CD4-positive, alpha-beta T cell treated with Interferon alpha-2 for 1 hour (primary cell): ENCODE results near the gene TRAPPC3.
"Not testable (repeated sequence)": the region's sequence is repeated elsewhere in the genome, so short reads cannot be mapped to it uniquely, and the experiment has no call there.

ENCODE experiments used
- DNase-seq, 2 donors: peaks; one replicate each; pipeline ENCODE4 v3.0.0-alpha.2; 2020 to 2022

TRAPPC3 gene

GRCh38 chr1:36166136-36166535, 16.9 kb upstream of the TRAPPC3 start:
- no peak for DNase-seq

DNA sequence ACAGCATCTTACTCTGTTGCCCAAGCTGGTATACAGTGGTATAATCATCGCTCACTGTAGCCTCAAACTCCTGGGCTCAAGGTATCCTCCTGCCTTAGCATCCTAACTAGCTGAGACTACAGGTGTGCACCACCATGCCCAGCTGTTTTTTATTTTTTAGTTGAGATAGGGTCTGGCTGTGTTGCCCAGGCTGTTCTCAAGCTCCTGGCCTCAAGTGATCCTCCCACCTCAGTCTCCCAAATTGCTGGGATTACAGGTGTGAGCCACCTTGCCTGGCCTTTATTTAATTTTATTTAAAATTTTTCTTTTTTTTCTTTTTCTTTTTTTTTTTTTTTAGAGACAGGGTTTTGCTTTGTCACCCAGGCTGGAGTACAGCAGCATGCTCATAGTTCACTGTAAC, 15.9 kb upstream of the TRAPPC3 start:
- no peak for DNase-seq

- no peak for DNase-seq
These were observed 15.1 kb upstream of the TRAPPC3 start for GRCh38 chr1:36164361-36164760.

DNA sequence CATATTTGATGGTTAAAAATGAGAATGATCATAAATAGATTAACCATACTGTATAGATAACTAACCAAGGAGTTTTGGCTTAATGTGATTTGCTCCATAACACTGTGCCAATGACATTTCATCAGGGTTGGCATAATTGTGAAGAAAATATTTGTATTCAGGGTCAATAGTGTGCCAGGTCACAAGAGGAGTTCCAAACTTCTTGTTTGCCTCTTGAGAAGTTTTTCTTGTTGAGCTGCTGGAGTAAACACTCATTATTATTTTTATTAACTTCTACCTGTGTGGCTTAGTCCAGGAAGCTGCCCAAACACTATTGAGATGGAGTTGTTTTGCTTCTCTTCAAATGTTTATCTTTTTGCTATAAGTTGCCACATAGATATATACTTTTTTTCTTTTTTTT, 14.1 kb upstream of the TRAPPC3 start:
- DNase-seq = no peak

GRCh38 chr1:36162680-36163239, 13.5 kb upstream of the TRAPPC3 start:
- DNase-seq = no peak

- peak; percentile 59 to 61 for DNase-seq
These were observed 12.6 kb upstream of the TRAPPC3 start for GRCh38 chr1:36161641-36162531.

- DNase-seq = peak; percentile 49 to 71
These were observed 11.7 kb upstream of the TRAPPC3 start for GRCh38 chr1:36160949-36161485.

- no peak for DNase-seq
These were observed 11.2 kb upstream of the TRAPPC3 start for GRCh38 chr1:36160388-36160948.

GRCh38 chr1:36159614-36160387, 10.5 kb upstream of the TRAPPC3 start:
- DNase-seq = no peak

- not testable (repeated sequence) for DNase-seq
These were observed 9.6 kb upstream of the TRAPPC3 start for GRCh38 chr1:36158827-36159252.

GRCh38 chr1:36157973-36158826, 8.9 kb upstream of the TRAPPC3 start:
- DNase-seq = no peak

- DNase-seq = no peak
These were observed 8.0 kb upstream of the TRAPPC3 start for GRCh38 chr1:36157115-36157903.

- peak; percentile 37 to 63 for DNase-seq
These were observed 7.2 kb upstream of the TRAPPC3 start for GRCh38 chr1:36156329-36157114.

DNA sequence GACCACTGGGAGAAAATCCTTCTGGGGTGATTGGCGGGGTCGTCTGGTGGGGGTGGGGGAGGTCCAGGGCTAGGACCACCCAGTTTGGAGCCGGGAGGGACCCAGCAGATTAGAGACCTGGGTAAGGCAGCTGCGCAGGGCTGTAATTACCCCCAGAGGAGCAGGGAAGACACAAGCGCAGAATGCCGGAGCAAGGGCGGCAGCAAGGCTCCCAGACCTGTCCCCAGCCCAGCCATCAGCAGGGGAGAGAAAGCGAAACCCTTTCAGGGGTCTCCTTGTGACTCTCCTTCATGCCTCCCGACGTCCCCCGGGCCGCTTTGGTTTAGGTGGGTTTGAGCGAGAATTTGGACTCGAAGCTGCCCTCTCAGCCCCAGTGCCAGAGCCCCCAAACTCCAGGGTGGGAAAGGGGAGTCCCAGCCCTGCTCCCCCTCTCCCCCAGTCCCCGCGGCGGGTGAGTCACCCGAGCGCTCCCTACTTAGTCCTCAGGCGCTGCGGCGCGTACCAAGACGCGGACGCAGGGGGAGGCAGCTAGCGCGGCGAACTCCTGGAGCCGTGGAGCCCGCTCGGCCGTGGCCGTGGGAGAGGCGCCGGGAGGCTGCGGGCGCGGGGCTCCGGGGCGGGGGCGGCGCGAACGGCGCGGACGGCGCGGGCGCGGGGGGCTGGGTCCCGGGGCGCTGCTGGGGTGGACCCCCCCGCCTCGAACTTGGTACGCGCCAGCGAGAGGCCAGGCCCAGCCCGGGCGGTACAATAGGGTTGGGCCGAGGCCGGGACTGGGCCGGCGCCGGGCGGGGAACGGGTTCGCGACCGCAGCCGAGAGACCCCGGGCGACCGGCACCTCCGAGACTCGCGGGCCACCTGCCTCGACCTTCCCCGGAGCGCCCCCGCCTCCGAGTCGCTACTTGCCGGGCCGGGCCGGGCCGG, 6.4 kb upstream of the TRAPPC3 start, which contains the start of gene MAP7D1:
Gene MAP7D1 (plus strand): TSS at position 753 of the 921 bp plus-strand sequence. CDS start 258 bp downstream, outside the sequence.
- peak; percentile 84 to 88 for DNase-seq

DNA sequence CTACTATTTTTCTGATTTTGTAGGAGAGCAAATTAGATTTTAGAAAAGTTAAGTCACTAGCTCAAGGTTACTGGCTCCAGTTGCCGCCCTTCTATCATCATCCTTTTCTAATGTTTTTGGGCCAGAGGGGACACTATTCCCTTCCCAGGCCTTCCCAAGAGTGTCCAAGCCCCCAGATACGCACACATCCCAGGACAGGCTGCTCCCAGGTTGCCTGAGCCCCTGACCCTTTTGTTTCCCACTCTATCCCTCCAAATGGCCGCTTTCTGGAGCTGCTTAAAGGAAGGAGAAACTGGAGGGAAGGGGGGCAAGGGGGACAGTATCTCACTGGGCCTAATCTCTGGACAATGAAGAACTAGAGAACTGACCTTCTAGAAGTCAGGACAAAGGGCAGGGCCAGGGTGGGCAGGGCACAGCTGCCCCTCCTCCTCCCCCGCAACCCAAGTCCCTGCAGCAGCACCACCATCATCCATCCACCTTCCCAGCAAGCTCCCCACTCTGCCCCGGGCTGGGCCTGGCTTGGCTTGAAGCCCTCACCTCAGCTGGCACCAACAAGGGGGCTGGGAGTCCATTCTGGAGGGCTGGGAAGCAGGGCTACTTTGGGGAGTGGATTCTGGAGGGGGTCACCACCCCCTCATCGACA, 5.6 kb upstream of the TRAPPC3 start:
- no peak for DNase-seq

DNA sequence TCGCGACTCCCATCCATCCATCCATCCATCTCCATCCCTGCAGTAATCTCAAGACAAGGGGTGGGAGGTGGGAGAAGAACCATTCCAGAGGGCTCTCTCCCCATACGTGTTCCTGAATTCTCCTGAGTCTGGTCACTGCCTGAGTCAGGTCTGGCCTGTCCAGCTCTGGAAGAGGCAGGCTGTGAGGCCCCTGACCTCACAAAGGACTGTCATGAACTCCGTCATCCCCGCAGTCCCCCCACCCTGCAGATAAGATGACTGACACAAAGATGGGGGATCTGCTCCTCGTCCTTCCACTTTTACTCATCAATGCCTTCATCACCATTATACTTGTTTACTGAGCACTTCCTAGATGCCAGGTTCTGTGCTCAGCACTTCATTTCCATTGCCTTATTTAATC, 5.0 kb upstream of the TRAPPC3 start:
- no peak for DNase-seq

DNA sequence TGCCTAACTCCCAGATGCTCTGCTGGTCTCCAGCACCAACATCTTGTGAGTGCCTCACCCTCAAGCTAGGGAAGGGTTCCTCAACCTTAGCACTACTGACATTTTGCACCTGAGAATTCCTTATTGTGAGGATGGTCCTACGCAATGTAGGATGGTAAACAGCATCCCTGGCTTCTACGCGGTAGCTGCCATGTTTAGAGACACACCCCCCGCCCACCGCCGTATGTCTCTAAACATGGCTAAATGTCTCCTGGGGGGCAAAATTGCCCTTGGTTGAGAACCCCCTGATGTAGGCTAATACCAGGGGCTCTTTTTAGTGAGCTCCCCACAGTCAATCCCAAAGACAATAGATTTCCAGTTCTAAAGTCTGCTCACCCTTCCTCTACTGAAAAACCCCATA, 4.2 kb upstream of the TRAPPC3 start:
- DNase-seq = no peak

- peak; percentile 53 to 75 for DNase-seq
These were observed 2.5 kb upstream of the TRAPPC3 start for GRCh38 chr1:36151845-36152203.
